Measurements from ENCODE around the gene TOM1L2. TPM values are rescaled to one million over a fixed set of nuclear protein-coding genes. Genes with fewer than 3 reads are reported as not detected.
A peak's percentile ranks its signal among the peaks of the same experiment; 100 is the strongest.

Gene TOM1L2
- polyA plus RNA-seq, 1 donor = 31.1 TPM

GRCh38 chr17:17888821-17889220 lies 83.4 kb downstream of the TOM1L2 start:
- peaks cover 6% of the 10 kb centered on the region for H3K4me1 ChIP-seq (ENCODE audit: control insufficient read depth, insufficient read depth, low read length)
- DNase-seq = no peak
- H3K36me3 ChIP-seq (ENCODE audit: control insufficient read depth, insufficient read depth, low read length) = peaks cover 30% of the 10 kb centered on the region
- H3K9me3 ChIP-seq (ENCODE audit: control insufficient read depth, low read depth, low read length) = no peaks in the 10 kb centered on the region
- no peak overlapping the region for H3K4me3 ChIP-seq (ENCODE audit: low read length)
- H3K27me3 ChIP-seq (ENCODE audit: control insufficient read depth, insufficient read depth, low read length) = no peaks in the 10 kb centered on the region
- WGBS (ENCODE audit: insufficient coverage, low lambda C conversion rate) = no CpG with 5 or more reads among the region's 7 CpGs
- H3K27ac ChIP-seq (ENCODE audit: low read length) = no peak overlapping the region

DNA sequence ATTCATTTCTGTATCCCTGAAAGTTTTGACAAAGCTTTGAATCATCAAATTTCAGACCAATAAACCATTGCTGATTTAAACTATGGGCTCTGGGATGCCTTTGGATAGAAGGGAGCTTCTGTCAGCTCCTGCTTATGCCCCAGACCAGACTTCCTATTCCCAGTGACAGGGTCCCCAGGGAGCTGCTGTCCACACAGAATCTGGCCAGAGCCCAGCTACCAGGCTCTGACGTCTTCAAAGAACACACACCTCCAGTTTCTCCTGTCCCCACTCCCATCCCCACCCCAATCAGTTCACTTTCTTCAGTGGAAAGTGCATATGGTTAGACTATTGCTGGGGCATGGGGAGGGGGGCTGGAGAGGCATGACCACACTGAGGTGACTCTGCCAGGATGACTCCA lies 83.8 kb downstream of the TOM1L2 start:
- Histone ChIP-seq H3K4me1 (ENCODE audit: control insufficient read depth, insufficient read depth, low read length) (peaks cover 6% of the 10 kb centered on the region), H3K4me3 (ENCODE audit: low read length) (no peak overlapping the region), H3K36me3 (ENCODE audit: control insufficient read depth, insufficient read depth, low read length) (peaks cover 29% of the 10 kb centered on the region), H3K27me3 (ENCODE audit: control insufficient read depth, insufficient read depth, low read length) (no peaks in the 10 kb centered on the region), H3K27ac (ENCODE audit: low read length) (no peak overlapping the region), H3K9me3 (ENCODE audit: control insufficient read depth, low read depth, low read length) (no peaks in the 10 kb centered on the region)
- DNase-seq = no peak
- no CpG with 5 or more reads among the region's 1 CpG for WGBS (ENCODE audit: insufficient coverage, low lambda C conversion rate)

DNA sequence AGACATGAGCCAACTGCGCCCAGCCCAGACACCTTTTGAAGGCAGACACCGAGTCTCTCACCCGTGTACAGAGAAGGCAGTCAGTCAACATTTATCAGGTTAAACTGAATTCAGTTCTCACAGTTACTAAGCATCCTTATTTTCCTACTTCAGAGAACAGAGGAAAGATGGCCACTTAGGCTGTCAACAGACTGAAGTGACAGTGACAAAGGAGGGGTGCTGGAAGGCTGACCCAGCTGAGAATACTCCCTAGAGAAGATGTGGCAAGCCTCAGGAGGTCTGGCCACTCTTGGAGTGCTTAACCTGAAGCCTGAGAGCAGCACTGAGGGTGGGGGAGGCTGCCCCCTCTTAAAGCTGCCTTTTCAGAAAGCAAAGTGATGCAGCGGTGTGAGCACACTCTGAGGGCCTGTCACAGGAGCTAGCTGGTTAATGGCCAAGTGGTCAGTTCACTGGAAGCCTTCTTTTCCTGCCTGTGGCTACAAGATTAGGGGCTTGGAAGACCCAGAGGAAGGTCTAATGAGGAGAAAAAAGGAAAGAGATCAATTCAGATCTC lies 84.4 kb downstream of the TOM1L2 start:
- WGBS (ENCODE audit: insufficient coverage, low lambda C conversion rate) = no CpG with 5 or more reads among the region's 4 CpGs
- no peak for DNase-seq

GRCh38 chr17:17886726-17887125 lies 85.5 kb downstream of the TOM1L2 start:
- H3K4me3 ChIP-seq (ENCODE audit: low read length) = no peak overlapping the region
- DNase-seq = no peak
- H3K36me3 ChIP-seq (ENCODE audit: control insufficient read depth, insufficient read depth, low read length) = peaks cover 31% of the 10 kb centered on the region
- no peaks in the 10 kb centered on the region for H3K27me3 ChIP-seq (ENCODE audit: control insufficient read depth, insufficient read depth, low read length)
- peaks cover 6% of the 10 kb centered on the region for H3K4me1 ChIP-seq (ENCODE audit: control insufficient read depth, insufficient read depth, low read length)
- WGBS (ENCODE audit: insufficient coverage, low lambda C conversion rate) = no CpG with 5 or more reads among the region's 4 CpGs
- no peak overlapping the region for H3K27ac ChIP-seq (ENCODE audit: low read length)
- no peaks in the 10 kb centered on the region for H3K9me3 ChIP-seq (ENCODE audit: control insufficient read depth, low read depth, low read length)

More for the DNA sequence above, 84.4 kb downstream of the TOM1L2 start:
- H3K27ac ChIP-seq (ENCODE audit: low read length) = no peak overlapping the region
- no peaks in the 10 kb centered on the region for H3K9me3 ChIP-seq (ENCODE audit: control insufficient read depth, low read depth, low read length)
- no peaks in the 10 kb centered on the region for H3K27me3 ChIP-seq (ENCODE audit: control insufficient read depth, insufficient read depth, low read length)
- H3K4me3 ChIP-seq (ENCODE audit: low read length) = no peak overlapping the region
- peaks cover 26% of the 10 kb centered on the region for H3K36me3 ChIP-seq (ENCODE audit: control insufficient read depth, insufficient read depth, low read length)
- H3K4me1 ChIP-seq (ENCODE audit: control insufficient read depth, insufficient read depth, low read length) = peaks cover 6% of the 10 kb centered on the region

- Histone ChIP-seq H3K4me3 (ENCODE audit: low read length) (no peak overlapping the region), H3K27ac (ENCODE audit: low read length) (no peak overlapping the region), H3K4me1 (ENCODE audit: control insufficient read depth, insufficient read depth, low read length) (peaks cover 6% of the 10 kb centered on the region), H3K9me3 (ENCODE audit: control insufficient read depth, low read depth, low read length) (no peaks in the 10 kb centered on the region), H3K27me3 (ENCODE audit: control insufficient read depth, insufficient read depth, low read length) (no peaks in the 10 kb centered on the region), H3K36me3 (ENCODE audit: control insufficient read depth, insufficient read depth, low read length) (peaks cover 33% of the 10 kb centered on the region)
- WGBS (ENCODE audit: insufficient coverage, low lambda C conversion rate) = no CpG with 5 or more reads among the region's 6 CpGs
- DNase-seq = peak in 1 of 2 donors; percentile 43
These were observed 86.0 kb downstream of the TOM1L2 start for GRCh38 chr17:17886226-17886625.

- no peak overlapping the region for H3K27ac ChIP-seq (ENCODE audit: low read length)
- H3K9me3 ChIP-seq (ENCODE audit: control insufficient read depth, low read depth, low read length) = no peaks in the 10 kb centered on the region
- H3K4me1 ChIP-seq (ENCODE audit: control insufficient read depth, insufficient read depth, low read length) = peaks cover 6% of the 10 kb centered on the region
- H3K4me3 ChIP-seq (ENCODE audit: low read length) = no peak overlapping the region
- no peaks in the 10 kb centered on the region for H3K27me3 ChIP-seq (ENCODE audit: control insufficient read depth, insufficient read depth, low read length)
- H3K36me3 ChIP-seq (ENCODE audit: control insufficient read depth, insufficient read depth, low read length) = peaks cover 43% of the 10 kb centered on the region
- WGBS (ENCODE audit: insufficient coverage, low lambda C conversion rate) = no CpG with 5 or more reads among the region's 16 CpGs
- DNase-seq = no peak
These were observed 87.5 kb downstream of the TOM1L2 start for GRCh38 chr17:17884391-17885357.

DNA sequence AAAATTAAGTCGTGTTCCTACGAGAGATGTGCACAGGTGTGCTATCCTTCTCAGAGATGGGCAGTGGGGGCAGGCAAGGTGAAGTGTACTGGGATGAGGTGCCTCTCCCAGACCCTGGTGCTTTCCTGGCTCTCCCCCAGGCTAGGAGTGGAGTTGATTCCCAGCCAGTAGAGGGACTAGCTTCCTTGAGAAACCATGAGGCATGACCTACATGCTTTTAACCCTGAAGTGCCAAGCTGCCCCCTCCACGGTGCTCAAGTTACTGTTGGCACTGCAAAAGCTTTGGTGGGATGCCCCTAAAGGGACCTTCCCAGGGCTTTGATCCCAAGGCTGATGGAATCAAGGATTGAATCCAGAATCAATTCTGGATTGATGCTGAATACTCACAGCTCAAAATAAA lies 88.4 kb downstream of the TOM1L2 start:
- Histone ChIP-seq H3K36me3 (ENCODE audit: control insufficient read depth, insufficient read depth, low read length) (peaks cover 49% of the 10 kb centered on the region), H3K27ac (ENCODE audit: low read length) (no peak overlapping the region), H3K4me3 (ENCODE audit: low read length) (no peak overlapping the region), H3K4me1 (ENCODE audit: control insufficient read depth, insufficient read depth, low read length) (peaks cover 6% of the 10 kb centered on the region), H3K27me3 (ENCODE audit: control insufficient read depth, insufficient read depth, low read length) (no peaks in the 10 kb centered on the region), H3K9me3 (ENCODE audit: control insufficient read depth, low read depth, low read length) (no peaks in the 10 kb centered on the region)
- WGBS (ENCODE audit: insufficient coverage, low lambda C conversion rate) = no CpG with 5 or more reads among the region's 3 CpGs
- DNase-seq = no peak

DNA sequence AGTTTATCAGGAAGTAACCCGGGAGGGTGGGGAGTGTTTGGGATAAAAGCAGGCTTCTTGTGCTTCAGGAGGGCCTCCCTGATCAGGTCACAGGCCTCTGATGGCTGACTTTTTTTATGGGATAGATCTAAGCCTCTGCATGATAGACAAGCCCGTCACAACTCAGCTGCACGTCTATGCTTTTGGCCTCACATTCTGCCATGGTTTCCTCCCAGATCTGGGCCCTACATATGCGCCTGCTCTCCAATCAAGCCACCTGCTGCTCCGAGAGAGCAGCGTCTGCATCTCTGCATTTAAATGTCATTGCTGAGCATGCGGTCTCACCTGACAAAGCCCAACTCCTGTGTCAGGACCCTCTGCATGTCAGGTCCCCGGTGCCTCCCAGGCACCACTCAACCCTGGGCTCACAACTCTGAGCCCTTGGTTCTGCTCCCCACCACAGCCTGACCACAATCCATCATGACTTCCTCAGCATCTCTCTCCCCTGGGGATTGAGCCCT lies 90.1 kb downstream of the TOM1L2 start:
- no peak for DNase-seq
- no peak overlapping the region for H3K27ac ChIP-seq (ENCODE audit: low read length)
- no peak overlapping the region for H3K4me3 ChIP-seq (ENCODE audit: low read length)
- H3K36me3 ChIP-seq (ENCODE audit: control insufficient read depth, insufficient read depth, low read length) = peaks cover 62% of the 10 kb centered on the region
- WGBS (ENCODE audit: insufficient coverage, low lambda C conversion rate) = no CpG with 5 or more reads among the region's 8 CpGs
- H3K9me3 ChIP-seq (ENCODE audit: control insufficient read depth, low read depth, low read length) = no peaks in the 10 kb centered on the region
- H3K27me3 ChIP-seq (ENCODE audit: control insufficient read depth, insufficient read depth, low read length) = no peaks in the 10 kb centered on the region
- H3K4me1 ChIP-seq (ENCODE audit: control insufficient read depth, insufficient read depth, low read length) = peaks cover 11% of the 10 kb centered on the region

DNA sequence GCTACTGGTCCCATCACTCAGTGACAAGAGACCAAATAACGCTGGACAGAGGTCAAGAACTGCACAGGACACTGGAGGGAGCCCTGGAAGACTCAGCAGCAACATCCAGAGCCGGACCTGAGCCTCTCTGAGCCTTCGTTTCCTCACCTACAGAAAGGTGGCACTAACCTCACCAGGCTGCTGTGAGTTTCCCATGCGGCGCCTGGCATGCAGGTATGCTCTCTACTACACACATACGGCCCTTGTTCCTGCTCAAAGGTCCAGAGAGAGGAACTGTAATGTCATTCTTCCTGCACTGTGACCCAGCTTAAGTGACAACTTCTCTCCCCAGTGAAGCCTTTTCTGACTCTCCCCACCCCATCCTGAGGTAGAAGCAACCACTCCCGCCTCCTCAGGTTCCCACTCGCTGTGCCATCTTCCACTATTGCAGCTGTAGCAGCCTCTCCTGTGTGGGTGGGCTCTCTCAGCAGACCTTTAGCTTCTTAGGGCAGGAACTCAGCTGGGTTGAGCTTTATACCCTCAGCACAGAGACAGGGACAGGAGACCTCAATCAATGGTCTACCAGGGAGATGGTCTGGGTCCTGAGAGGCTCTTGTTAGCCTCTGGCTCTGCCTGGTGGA lies 91.5 kb downstream of the TOM1L2 start:
- Histone ChIP-seq H3K4me1 (ENCODE audit: control insufficient read depth, insufficient read depth, low read length) (peaks cover 10% of the 10 kb centered on the region), H3K27me3 (ENCODE audit: control insufficient read depth, insufficient read depth, low read length) (no peaks in the 10 kb centered on the region), H3K36me3 (ENCODE audit: control insufficient read depth, insufficient read depth, low read length) (peaks cover 72% of the 10 kb centered on the region), H3K4me3 (ENCODE audit: low read length) (no peak overlapping the region), H3K9me3 (ENCODE audit: control insufficient read depth, low read depth, low read length) (no peaks in the 10 kb centered on the region), H3K27ac (ENCODE audit: low read length) (no peak overlapping the region)
- no peak for DNase-seq
- no CpG with 5 or more reads among the region's 8 CpGs for WGBS (ENCODE audit: insufficient coverage, low lambda C conversion rate)

GRCh38 chr17:17877529-17878358 lies 94.5 kb downstream of the TOM1L2 start:
- DNase-seq = peak; percentile 55 to 59
- Histone ChIP-seq H3K4me3 (ENCODE audit: low read length) (no peak overlapping the region), H3K27ac (ENCODE audit: low read length) (peak overlapping the region; percentile 81), H3K36me3 (ENCODE audit: control insufficient read depth, insufficient read depth, low read length) (peaks cover 62% of the 10 kb centered on the region), H3K9me3 (ENCODE audit: control insufficient read depth, low read depth, low read length) (no peaks in the 10 kb centered on the region), H3K4me1 (ENCODE audit: control insufficient read depth, insufficient read depth, low read length) (peaks cover 10% of the 10 kb centered on the region), H3K27me3 (ENCODE audit: control insufficient read depth, insufficient read depth, low read length) (no peaks in the 10 kb centered on the region)
- no CpG with 5 or more reads among the region's 14 CpGs for WGBS (ENCODE audit: insufficient coverage, low lambda C conversion rate)
